IMR-90 (cell line): ENCODE measurements around the gene TMEM63A. TPM values are rescaled to one million over a fixed set of nuclear protein-coding genes. Genes with fewer than 3 reads are reported as not detected.

Experiments used
- ATAC-seq: fragments of 200-7000 bp; cut with Tn5 transposase; 2 replicates; pipeline ENCODE4 v1.9.1; 2020; ENCODE audit warnings: low read depth, mild to moderate bottlenecking, moderate library complexity
- BruUV-seq: library from RNA; stranded (reverse); fragments of 400-500 nt; replicated peaks from 2 replicates; lab custom pipeline; 2021; lab: Mats Ljungman, UMichigan
- CTCF ChIA-PET: fragments of 300-600 bp; formaldehyde crosslinking; extraction: SDS; loops from one replicate; lab custom pipeline; 2021; ENCODE audit warnings: antibody characterized with exemption; lab: Yijun Ruan, JAX
- POLR2A ChIA-PET: fragments of 300-600 bp; sonication (Branson Sonifier 250); formaldehyde crosslinking; loops from one replicate; lab custom pipeline; 2022; ENCODE audit warnings: antibody characterized with exemption; ENCODE audit not compliant: unreplicated experiment; lab: Charles Lee
- DNase-seq: peaks from one replicate; pipeline ENCODE4 v3.0.0; 2013
- H2AFZ ChIP-seq: replicated peaks from 2 replicates; pipeline ENCODE3; 2013; ENCODE audit warnings: low read length, mild to moderate bottlenecking; ENCODE audit not compliant: poor library complexity
- H2AK5ac ChIP-seq: 2 replicates; pipeline ENCODE4 v1.6.1; 2013; ENCODE audit warnings: low read depth, low read length, inconsistent platforms
- H2AK9ac ChIP-seq: replicated peaks from 2 replicates; pipeline ENCODE3; 2013; ENCODE audit warnings: mild to moderate bottlenecking, low read depth, low read length, moderate library complexity; ENCODE audit not compliant: poor library complexity
- H2BK120ac ChIP-seq: 2 replicates; pipeline ENCODE4 v1.6.1; 2013; ENCODE audit warnings: low read depth, low read length, inconsistent platforms
- H2BK15ac ChIP-seq: 3 replicates; pipeline ENCODE4 v1.6.1; 2013; ENCODE audit warnings: low read depth, low read length, inconsistent platforms
- H2BK20ac ChIP-seq: 2 replicates; pipeline ENCODE4 v1.6.1; 2013; ENCODE audit warnings: low read depth, mild to moderate bottlenecking, inconsistent platforms, low read length, moderate library complexity
- H2BK5ac ChIP-seq: 2 replicates; pipeline ENCODE4 v1.6.1; 2013; ENCODE audit warnings: mild to moderate bottlenecking, low read depth, low read length, inconsistent platforms; ENCODE audit not compliant: poor library complexity, severe bottlenecking
- H3K14ac ChIP-seq: replicated peaks from 2 replicates; pipeline ENCODE4 v1.6.1; 2013; ENCODE audit warnings: low read depth, low read length, inconsistent platforms
- H3K18ac ChIP-seq: 2 replicates; pipeline ENCODE4 v1.6.1; 2013; ENCODE audit warnings: low read depth, low read length, control low read depth
- H3K23ac ChIP-seq: 2 replicates; pipeline ENCODE4 v1.6.1; 2013; ENCODE audit warnings: low read depth, low read length, inconsistent platforms
- H3K27ac ChIP-seq: 2 replicates; pipeline ENCODE4 v1.5.1; 2013; ENCODE audit warnings: mild to moderate bottlenecking, control low read depth, low read length; ENCODE audit not compliant: insufficient read depth
- H3K27me3 ChIP-seq: 2 replicates; pipeline ENCODE4 v1.6.1; 2013; ENCODE audit warnings: low read length; ENCODE audit not compliant: control insufficient read depth, insufficient read depth
- H3K36me3 ChIP-seq: 2 replicates; pipeline ENCODE4 v1.6.1; 2013; ENCODE audit warnings: low read length, mixed read lengths; ENCODE audit not compliant: control insufficient read depth, insufficient read depth
- H3K4ac ChIP-seq: 2 replicates; pipeline ENCODE4 v1.6.1; 2013; ENCODE audit warnings: low read depth, low read length, inconsistent platforms
- H3K4me1 ChIP-seq: 2 replicates; pipeline ENCODE4 v1.6.1; 2013; ENCODE audit warnings: low read length, mixed read lengths; ENCODE audit not compliant: control insufficient read depth, insufficient read depth
- H3K4me2 ChIP-seq: 2 replicates; pipeline ENCODE4 v1.6.1; 2013; ENCODE audit warnings: low read depth, mild to moderate bottlenecking, control low read depth, low read length, moderate library complexity
- H3K4me3 ChIP-seq: 2 replicates; pipeline ENCODE4 v1.5.1; 2013; ENCODE audit warnings: low read depth, mild to moderate bottlenecking, control low read depth, low read length, moderate library complexity; ENCODE audit not compliant: insufficient read depth
- H3K56ac ChIP-seq: 2 replicates; pipeline ENCODE4 v1.6.1; 2013; ENCODE audit warnings: low read length, inconsistent platforms; ENCODE audit not compliant: insufficient read depth; ENCODE audit errors: extremely low read depth
- H3K79me1 ChIP-seq, 2 experiments: 2 replicates each; pipeline ENCODE4 v1.6.1; 2013; ENCODE audit warnings: low read length in 2 of 2, inconsistent platforms in 1 of 2, low read depth in 1 of 2
- H3K9ac ChIP-seq: 2 replicates; pipeline ENCODE4 v1.6.1; 2013; ENCODE audit warnings: low read depth, low read length, control low read depth
- H3K9me1 ChIP-seq: 2 replicates; pipeline ENCODE4 v1.6.1; 2013; ENCODE audit warnings: low read length, inconsistent platforms; ENCODE audit not compliant: insufficient read depth
- H3K9me3 ChIP-seq: 2 replicates; pipeline ENCODE4 v1.6.1; 2013; ENCODE audit warnings: low read length; ENCODE audit not compliant: control insufficient read depth, insufficient read depth
- H4K20me1 ChIP-seq: 2 replicates; pipeline ENCODE4 v1.6.1; 2013; ENCODE audit warnings: low read length, inconsistent platforms; ENCODE audit not compliant: insufficient read depth
- H4K5ac ChIP-seq: 2 replicates; pipeline ENCODE4 v1.6.1; 2013; ENCODE audit warnings: mild to moderate bottlenecking, low read depth, low read length, control low read depth
- H4K8ac ChIP-seq, 2 experiments: 2 replicates each; pipeline ENCODE4 v1.6.1; 2013; ENCODE audit warnings: low read depth in 2 of 2, low read length in 2 of 2, control low read depth in 1 of 2, inconsistent platforms in 1 of 2
- H4K91ac ChIP-seq: 2 replicates; pipeline ENCODE4 v1.6.1; 2013; ENCODE audit warnings: low read depth, low read length, inconsistent platforms; ENCODE audit not compliant: insufficient read depth
- BHLHE40 ChIP-seq: fragments of 150-350 bp; IDR thresholded peaks from 2 replicates; pipeline ENCODE4 v1.6.1; 2016; ENCODE audit warnings: mild to moderate bottlenecking, low read depth, low read length
- CEBPB ChIP-seq: IDR thresholded peaks from 2 replicates; pipeline ENCODE4 v1.6.1; 2012; ENCODE audit warnings: low read depth, low read length, improper control_type of control experiment
- CTCF ChIP-seq: conservative IDR thresholded peaks from 2 replicates; pipeline ENCODE4 v1.5.1; 2012; ENCODE audit warnings: mild to moderate bottlenecking, low read depth, low read length, improper control_type of control experiment
- MAFK ChIP-seq: IDR thresholded peaks from 2 replicates; pipeline ENCODE4 v1.6.1; 2012; ENCODE audit warnings: low read depth, low read length, improper control_type of control experiment
- MAZ ChIP-seq: IDR thresholded peaks from 2 replicates; pipeline ENCODE4 v1.6.1; 2012; ENCODE audit warnings: low read depth, mild to moderate bottlenecking, low read length, improper control_type of control experiment, moderate library complexity, borderline replicate concordance
- MXI1 ChIP-seq: IDR thresholded peaks from 2 replicates; pipeline ENCODE4 v1.6.1; 2012; ENCODE audit warnings: low read depth, mild to moderate bottlenecking, low read length, moderate library complexity, borderline replicate concordance
- POLR2A ChIP-seq: IDR thresholded peaks from 2 replicates; pipeline ENCODE4 v1.6.1; 2012; ENCODE audit warnings: mild to moderate bottlenecking, low read depth, low read length
- RFX5 ChIP-seq: IDR thresholded peaks from 2 replicates; pipeline ENCODE4 v1.8.0; 2012; ENCODE audit warnings: low read depth, mild to moderate bottlenecking, low read length, moderate library complexity
- WGBS, 2 experiments: methylation state at CpG; one replicate each; pipeline versions ENCODE4 v1.1.5 to v1.1.7; 2013; ENCODE audit warnings: missing lambda C conversion rate in 2 of 2; ENCODE audit not compliant: insufficient read length in 1 of 2; ENCODE audit errors: extremely low coverage in 2 of 2; 5-methylcytosine and 5-hydroxymethylcytosine counted together
- dilution Hi-C: fragments of 300-500 bp; cut with HindIII; formaldehyde crosslinking; loops from one replicate; pipeline ENCODE4 v1.14.3; 2018; ENCODE audit warnings: low sequenced_read_pairs; ENCODE audit not compliant: unreplicated experiment
- in situ Hi-C: fragments of 300-500 bp; cut with MboI; formaldehyde crosslinking; loops from 3 replicates; pipeline ENCODE4 v1.14.3; 2019; ENCODE audit warnings: low sequenced_read_pairs, inconsistent platforms, mixed read lengths
- intact Hi-C: fragments of 100-400 bp; cut with micrococcal nuclease; formaldehyde crosslinking; loops from 2 replicates; pipeline ENCODE4 v1.10.0; 2022
- polyA plus RNA-seq, 3 experiments: library from polyadenylated mRNA; depleted of rRNA; stranded (reverse); fragments of >200 nt; gene quantifications; 2 replicates each; pipeline ENCODE4 v1.2.3, GENCODE V29; 2012; ENCODE audit warnings: low replicate concordance in 1 of 3
- total RNA-seq: library from RNA; depleted of rRNA; stranded (reverse); fragments of >200 nt; gene quantifications from 2 replicates; pipeline ENCODE4 v1.2.3, GENCODE V29; 2012

TMEM63A gene
- total and polyA plus RNA-seq, 2 of the 4 experiments (the other 2 are of a cell fraction): 4.7 to 23.3 TPM

GRCh38 chr1:225885336-225885735 lies 3.2 kb upstream of the TMEM63A start:
- H3K4me3 ChIP-seq: no peak overlapping the region
- H3K4me2 ChIP-seq: no peak overlapping the region
- H4K91ac ChIP-seq: no peak overlapping the region
- TF ChIP-seq POLR2A (no peak), CEBPB (no peak), RFX5 (no peak), BHLHE40 (no peak), MAFK (no peak), MAZ (no peak), MXI1 (no peak), CTCF (no peak)
- H3K14ac ChIP-seq: no peak overlapping the region
- H3K56ac ChIP-seq: no peak overlapping the region
- no peak overlapping the region for H2BK20ac ChIP-seq
- peaks cover 12 to 25% of the 10 kb centered on the region in 2 experiments; a peak in 3 of 4 replicates for H3K79me1 ChIP-seq
- no CpG with 5 or more reads among the region's 6 CpGs for WGBS, 2 experiments
- dilution Hi-C loops: no loop called here
- no peak overlapping the region for H2AFZ ChIP-seq
- no peaks in the 10 kb centered on the region for H3K27me3 ChIP-seq
- no peak overlapping the region for H4K8ac ChIP-seq
- no peak overlapping the region for H3K18ac ChIP-seq
- H2BK5ac ChIP-seq: no peak overlapping the region
- no peak overlapping the region for H3K4ac ChIP-seq
- peaks cover 12% of the 10 kb centered on the region; the same call in 1 of the 2 replicates for H3K4me1 ChIP-seq
- ATAC-seq (no peak), DNase-seq (no peak)
- peaks cover 7% of the 10 kb centered on the region; the same call in 1 of the 2 replicates for H3K9me1 ChIP-seq
- H2BK15ac ChIP-seq: no peak overlapping the region
- POLR2A ChIA-PET: no interaction called here
- in situ Hi-C loops: no loop called here
- intact Hi-C loops: no loop called here
- no TSS peak for BruUV-seq
- no peak overlapping the region for H3K23ac ChIP-seq
- CTCF ChIA-PET: no interaction called here
- no peak overlapping the region for H2AK5ac ChIP-seq
- no peak overlapping the region for H2AK9ac ChIP-seq
- H3K9me3 ChIP-seq: no peaks in the 10 kb centered on the region
- no peak overlapping the region for H3K9ac ChIP-seq
- H3K36me3 ChIP-seq: no peaks in the 10 kb centered on the region
- no peak overlapping the region for H4K5ac ChIP-seq
- no peak overlapping the region for H2BK120ac ChIP-seq
- H3K27ac ChIP-seq: no peak overlapping the region
- peaks cover 12% of the 10 kb centered on the region for H4K20me1 ChIP-seq
